ENCODE data around the gene CES1.

The CES1 gene

DNA sequence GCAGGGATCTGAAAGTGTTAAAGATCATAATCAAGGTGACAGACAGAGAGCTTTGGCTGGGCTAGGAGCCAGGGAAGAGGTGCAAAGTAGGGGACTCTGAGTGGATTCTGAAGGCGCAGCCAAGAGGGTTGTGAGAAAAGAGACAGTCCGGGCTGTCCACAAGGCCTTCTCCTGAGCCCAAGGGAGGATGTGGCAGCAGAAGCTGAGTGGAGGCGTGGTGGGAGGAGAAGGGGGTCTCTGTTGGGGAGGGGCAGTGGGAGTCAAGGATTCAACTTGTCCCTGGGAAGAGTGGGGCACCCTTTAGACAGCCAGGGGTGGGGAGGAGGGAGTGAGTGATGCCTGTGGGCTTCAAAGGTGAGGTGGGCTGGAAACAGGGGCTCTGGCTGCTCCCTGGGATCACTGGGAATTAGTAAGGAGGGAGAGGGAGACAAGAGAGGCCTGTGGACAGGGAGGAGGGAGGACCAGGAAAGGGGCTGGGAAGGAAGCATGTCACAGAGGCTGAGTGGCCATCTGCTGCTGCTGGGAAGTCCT, 10.6 kb downstream of the CES1 start:
- TF ChIP-seq, protein P1, sequence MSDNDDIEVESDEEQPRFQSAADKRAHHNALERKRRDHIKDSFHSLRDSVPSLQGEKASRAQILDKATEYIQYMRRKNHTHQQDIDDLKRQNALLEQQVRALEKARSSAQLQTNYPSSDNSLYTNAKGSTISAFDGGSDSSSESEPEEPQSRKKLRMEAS (IDR thresholded peaks at IDR 0.05): no peak

DNA sequence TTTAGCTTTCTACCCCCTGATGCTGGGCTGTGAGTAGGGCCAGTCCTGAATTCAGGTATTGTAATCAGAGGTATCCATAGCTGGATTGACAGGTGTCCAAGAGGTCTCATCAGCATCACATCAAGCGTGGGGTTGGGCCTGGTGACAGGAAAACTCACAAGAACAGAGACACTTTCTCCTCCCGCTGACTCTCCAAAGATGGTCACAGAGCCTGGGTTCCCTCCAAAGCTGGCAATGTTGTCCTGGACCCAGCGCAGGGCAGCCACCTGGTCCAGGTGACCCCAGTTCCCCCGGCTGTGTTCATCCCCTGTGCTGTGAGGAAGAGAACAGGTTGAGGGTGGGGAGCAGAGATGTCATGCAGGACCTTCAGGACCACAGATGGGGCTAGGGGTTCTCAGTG, 11.7 kb downstream of the CES1 start:
- no peak for TF ChIP-seq EP300 (IDR thresholded peaks at IDR 0.05; ENCODE audit: borderline replicate concordance)
- TF ChIP-seq TAF1 (IDR thresholded peaks at IDR 0.05; ENCODE audit: low read depth): no peak
- TF ChIP-seq, protein P1 (IDR thresholded peaks at IDR 0.05): no peak
- TF ChIP-seq, protein P2, sequence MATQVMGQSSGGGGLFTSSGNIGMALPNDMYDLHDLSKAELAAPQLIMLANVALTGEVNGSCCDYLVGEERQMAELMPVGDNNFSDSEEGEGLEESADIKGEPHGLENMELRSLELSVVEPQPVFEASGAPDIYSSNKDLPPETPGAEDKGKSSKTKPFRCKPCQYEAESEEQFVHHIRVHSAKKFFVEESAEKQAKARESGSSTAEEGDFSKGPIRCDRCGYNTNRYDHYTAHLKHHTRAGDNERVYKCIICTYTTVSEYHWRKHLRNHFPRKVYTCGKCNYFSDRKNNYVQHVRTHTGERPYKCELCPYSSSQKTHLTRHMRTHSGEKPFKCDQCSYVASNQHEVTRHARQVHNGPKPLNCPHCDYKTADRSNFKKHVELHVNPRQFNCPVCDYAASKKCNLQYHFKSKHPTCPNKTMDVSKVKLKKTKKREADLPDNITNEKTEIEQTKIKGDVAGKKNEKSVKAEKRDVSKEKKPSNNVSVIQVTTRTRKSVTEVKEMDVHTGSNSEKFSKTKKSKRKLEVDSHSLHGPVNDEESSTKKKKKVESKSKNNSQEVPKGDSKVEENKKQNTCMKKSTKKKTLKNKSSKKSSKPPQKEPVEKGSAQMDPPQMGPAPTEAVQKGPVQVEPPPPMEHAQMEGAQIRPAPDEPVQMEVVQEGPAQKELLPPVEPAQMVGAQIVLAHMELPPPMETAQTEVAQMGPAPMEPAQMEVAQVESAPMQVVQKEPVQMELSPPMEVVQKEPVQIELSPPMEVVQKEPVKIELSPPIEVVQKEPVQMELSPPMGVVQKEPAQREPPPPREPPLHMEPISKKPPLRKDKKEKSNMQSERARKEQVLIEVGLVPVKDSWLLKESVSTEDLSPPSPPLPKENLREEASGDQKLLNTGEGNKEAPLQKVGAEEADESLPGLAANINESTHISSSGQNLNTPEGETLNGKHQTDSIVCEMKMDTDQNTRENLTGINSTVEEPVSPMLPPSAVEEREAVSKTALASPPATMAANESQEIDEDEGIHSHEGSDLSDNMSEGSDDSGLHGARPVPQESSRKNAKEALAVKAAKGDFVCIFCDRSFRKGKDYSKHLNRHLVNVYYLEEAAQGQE (IDR thresholded peaks at IDR 0.05; ENCODE audit: low read depth): no peak
- no peak for TF ChIP-seq FOXM1 (IDR thresholded peaks at IDR 0.05; ENCODE audit: borderline replicate concordance, low read depth)
- no peak for TF ChIP-seq NFIC (IDR thresholded peaks at IDR 0.05)

DNA sequence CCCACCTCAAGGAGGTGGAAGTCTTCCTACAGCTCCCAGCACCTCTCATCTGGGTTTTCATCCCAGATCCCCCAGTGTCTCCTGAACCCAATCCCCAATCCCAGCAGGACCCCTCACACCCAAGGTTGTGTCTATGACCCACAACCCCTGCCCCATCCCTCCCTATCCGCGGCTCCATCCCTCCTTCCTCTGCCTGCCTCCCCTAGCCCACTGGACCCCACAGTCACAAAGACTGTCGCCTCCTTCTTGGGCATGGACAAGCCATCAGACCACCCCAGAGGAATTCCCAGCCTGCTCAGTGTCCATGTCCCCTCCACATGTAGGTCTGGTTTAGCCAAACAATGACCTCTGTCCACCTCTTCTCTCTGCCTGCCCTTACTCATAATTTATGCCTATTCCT, 12.3 kb downstream of the CES1 start:
- no peak for TF ChIP-seq TAF1 (IDR thresholded peaks at IDR 0.05; ENCODE audit: low read depth)
- TF ChIP-seq EP300 (IDR thresholded peaks at IDR 0.05; ENCODE audit: borderline replicate concordance): no peak
- TF ChIP-seq TEAD4 (IDR thresholded peaks at IDR 0.05): no peak
- TF ChIP-seq CEBPB (IDR thresholded peaks at IDR 0.05): no peak
- no peak for TF ChIP-seq ZBTB7A (IDR thresholded peaks at IDR 0.05; ENCODE audit: low read depth)
- no peak for TF ChIP-seq NFIC (IDR thresholded peaks at IDR 0.05)
- TF ChIP-seq, protein P1 (IDR thresholded peaks at IDR 0.05): no peak
- no peak for TF ChIP-seq YY1 (IDR thresholded peaks at IDR 0.05; ENCODE audit: low read depth)
- no peak for TF ChIP-seq CREB1 (IDR thresholded peaks at IDR 0.05; ENCODE audit: low read depth)
- TF ChIP-seq TCF12 (IDR thresholded peaks at IDR 0.05; ENCODE audit: low read depth): no peak
- TF ChIP-seq RAD21 (IDR thresholded peaks at IDR 0.05; ENCODE audit: low read depth): no peak
- no peak for TF ChIP-seq EGR1 (IDR thresholded peaks at IDR 0.05)
- TF ChIP-seq, protein P2 (IDR thresholded peaks at IDR 0.05; ENCODE audit: low read depth): no peak
- TF ChIP-seq, protein P3, sequence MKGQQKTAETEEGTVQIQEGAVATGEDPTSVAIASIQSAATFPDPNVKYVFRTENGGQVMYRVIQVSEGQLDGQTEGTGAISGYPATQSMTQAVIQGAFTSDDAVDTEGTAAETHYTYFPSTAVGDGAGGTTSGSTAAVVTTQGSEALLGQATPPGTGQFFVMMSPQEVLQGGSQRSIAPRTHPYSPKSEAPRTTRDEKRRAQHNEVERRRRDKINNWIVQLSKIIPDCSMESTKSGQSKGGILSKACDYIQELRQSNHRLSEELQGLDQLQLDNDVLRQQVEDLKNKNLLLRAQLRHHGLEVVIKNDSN (IDR thresholded peaks at IDR 0.05): no peak
- no peak for TF ChIP-seq FOXM1 (IDR thresholded peaks at IDR 0.05; ENCODE audit: borderline replicate concordance, low read depth)

DNA sequence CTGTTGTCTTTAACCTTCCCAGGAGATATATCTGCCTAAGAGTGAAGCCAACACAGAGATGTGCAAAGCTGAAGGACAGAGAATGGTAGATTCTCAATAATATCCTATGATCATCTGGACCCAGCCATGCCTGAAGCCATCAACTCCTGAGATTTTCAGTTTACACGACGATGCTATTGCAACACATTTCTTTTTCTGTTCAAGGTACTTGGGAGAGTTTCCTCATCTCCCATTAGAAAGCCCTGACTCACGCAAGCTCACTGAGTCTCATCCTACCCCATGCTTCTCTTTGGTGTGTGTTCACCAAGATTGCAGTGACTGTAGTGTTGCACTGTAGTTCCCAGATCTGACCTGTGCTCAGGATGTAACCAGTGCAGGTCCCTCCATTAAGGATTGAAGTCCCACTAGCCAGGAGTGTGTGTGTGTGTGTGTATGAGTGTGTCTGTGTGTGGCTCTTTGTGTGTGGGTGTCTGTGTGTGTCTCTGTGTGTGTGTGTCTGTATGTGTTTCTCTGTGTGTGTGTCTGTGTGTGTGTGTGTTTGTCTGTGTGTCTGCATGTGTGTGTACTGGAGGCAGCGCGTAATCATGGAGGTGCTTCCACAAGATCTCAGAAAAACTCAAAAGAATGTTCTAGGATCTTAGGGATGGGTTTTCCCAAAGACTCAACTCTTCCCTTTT, 15.5 kb downstream of the CES1 start:
- no peak for TF ChIP-seq CEBPB (IDR thresholded peaks at IDR 0.05)
- TF ChIP-seq, protein P2 (IDR thresholded peaks at IDR 0.05; ENCODE audit: low read depth): no peak
- no peak for TF ChIP-seq TEAD4 (IDR thresholded peaks at IDR 0.05)
- TF ChIP-seq ZBTB7A (IDR thresholded peaks at IDR 0.05; ENCODE audit: low read depth): no peak
- TF ChIP-seq YY1 (IDR thresholded peaks at IDR 0.05; ENCODE audit: low read depth): no peak
- TF ChIP-seq, protein P1 (IDR thresholded peaks at IDR 0.05): no peak
- TF ChIP-seq EP300 (IDR thresholded peaks at IDR 0.05; ENCODE audit: borderline replicate concordance): no peak
- TF ChIP-seq FOXM1 (IDR thresholded peaks at IDR 0.05; ENCODE audit: borderline replicate concordance, low read depth): no peak
- no peak for TF ChIP-seq EGR1 (IDR thresholded peaks at IDR 0.05)
- TF ChIP-seq NFIC (IDR thresholded peaks at IDR 0.05): no peak
- TF ChIP-seq CREB1 (IDR thresholded peaks at IDR 0.05; ENCODE audit: low read depth): no peak
- TF ChIP-seq TAF1 (IDR thresholded peaks at IDR 0.05; ENCODE audit: low read depth): no peak
- no peak for TF ChIP-seq TCF12 (IDR thresholded peaks at IDR 0.05; ENCODE audit: low read depth)
- no peak for TF ChIP-seq RAD21 (IDR thresholded peaks at IDR 0.05; ENCODE audit: low read depth)
- TF ChIP-seq, protein P3 (IDR thresholded peaks at IDR 0.05): no peak

Measured in Ishikawa (cell line).